GM19468 (cell line): ENCODE data around the gene ZNF805.
"Not testable (repeated sequence)": the region's sequence is repeated elsewhere in the genome, so short reads cannot be mapped to it uniquely, and the experiment has no call there.

Experiments
- ATAC-seq: cut with Tn5 transposase; IDR thresholded peaks from one replicate; pipeline ENCODE4 v1.9.1; 2021; ENCODE audit warnings: mild to moderate bottlenecking, moderate library complexity, moderate number of reproducible peaks; ENCODE audit not compliant: unreplicated experiment; ENCODE audit errors: extremely low read depth

ZNF805 gene

GRCh38 chr19:57263244-57263741 lies 22.9 kb downstream of the ZNF805 start:
- ATAC-seq: no peak

DNA sequence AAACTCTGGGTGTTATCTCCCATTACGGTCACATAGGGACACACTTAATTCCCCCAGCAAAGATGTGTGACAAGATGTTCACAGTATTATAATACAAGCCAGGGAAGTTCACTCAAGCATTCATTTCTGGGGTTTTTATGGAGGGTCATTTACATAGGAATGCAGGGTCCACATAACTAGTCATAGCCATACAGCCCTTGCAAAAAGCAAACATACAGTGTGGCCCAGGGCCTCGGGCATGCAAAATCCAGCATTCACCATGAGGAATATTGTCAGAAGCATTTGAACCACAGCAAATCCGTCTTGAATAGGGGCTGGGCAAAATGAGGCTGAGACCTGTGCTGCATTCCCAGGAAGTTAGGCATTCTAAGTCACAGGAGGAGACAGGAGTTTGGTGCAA lies 26.9 kb downstream of the ZNF805 start:
- ATAC-seq: no peak

- no peak for ATAC-seq
Observed at GRCh38 chr19:57269515-57270250, 29.3 kb downstream of the ZNF805 start.

DNA sequence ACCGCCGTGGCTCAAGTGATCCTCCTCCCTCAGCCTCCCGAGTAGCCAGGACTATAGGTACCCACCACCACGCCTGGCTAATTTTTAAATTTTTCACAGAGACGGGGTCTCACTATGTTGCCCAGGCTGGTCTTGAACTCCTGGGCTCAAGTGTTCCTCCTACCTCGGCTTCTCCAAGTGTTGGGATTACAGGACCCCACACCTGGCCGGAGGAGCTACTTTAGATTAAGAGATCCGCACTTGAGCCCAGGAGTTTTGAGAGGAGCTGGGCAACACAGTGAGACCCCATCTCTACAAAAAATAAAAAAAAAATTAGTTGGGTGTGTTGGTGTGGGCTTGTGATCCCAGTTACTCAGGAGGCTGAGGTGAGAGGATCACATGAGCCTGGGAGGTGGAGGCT lies 30.8 kb downstream of the ZNF805 start:
- ATAC-seq: no peak

- ATAC-seq: no peak
Observed at GRCh38 chr19:57273014-57273413, 32.6 kb downstream of the ZNF805 start.

DNA sequence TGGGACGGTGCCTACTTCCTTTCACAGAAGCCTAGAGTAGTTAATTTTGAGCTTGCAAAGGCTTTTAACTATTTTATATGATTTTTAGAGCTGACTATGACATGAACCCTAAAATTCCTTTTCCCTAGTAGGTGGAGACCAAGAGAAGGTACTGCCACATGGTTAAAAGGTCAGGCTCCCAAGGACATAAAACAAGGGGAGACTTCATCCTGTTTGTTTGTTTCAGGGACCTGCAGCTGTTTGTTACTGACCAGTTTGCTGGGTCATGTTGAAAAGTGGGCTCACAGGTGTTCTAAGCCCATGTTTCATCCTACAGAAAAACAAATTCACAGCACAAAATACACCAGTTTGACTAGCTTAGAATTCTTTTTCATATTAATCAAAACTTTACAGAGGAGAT lies 36.0 kb downstream of the ZNF805 start:
- ATAC-seq: no peak

GRCh38 chr19:57278481-57278880 lies 38.0 kb downstream of the ZNF805 start:
- ATAC-seq: not testable (repeated sequence)

DNA sequence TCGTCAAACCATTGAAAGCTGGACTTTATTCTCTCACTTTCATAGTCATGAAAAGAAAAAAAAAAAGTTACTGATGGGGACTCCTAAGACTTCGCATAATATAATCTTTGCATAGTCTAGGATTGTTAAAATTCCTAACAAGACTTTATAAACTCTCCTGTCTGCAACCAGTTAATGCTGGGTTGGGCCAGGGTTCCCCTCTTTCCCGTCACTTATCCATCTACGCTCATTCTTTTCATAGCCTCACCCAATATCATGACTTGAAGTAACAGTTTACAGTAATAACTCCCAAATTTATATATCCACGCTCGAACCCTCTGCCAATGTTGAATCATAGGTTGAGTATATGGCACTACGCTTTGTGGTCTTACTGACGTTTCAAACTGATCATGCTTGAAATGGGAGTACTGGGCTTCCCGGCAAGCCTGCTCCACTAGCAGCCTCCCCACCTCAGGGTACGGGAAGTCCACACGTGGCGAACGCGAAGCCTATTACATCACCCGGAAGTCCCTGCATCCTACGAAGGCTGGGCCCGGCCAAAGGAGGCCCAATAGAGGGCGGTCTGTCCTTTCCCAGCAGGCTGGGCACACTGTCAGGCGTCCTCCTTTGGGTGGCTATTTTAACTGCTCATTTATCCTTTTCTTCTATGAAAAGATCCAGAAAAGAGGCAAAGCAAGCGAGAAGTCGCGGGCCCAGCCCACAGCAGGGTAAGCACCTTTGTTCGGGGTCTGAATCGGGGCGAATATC lies 39.2 kb downstream of the ZNF805 start:
- ATAC-seq: peak; percentile 73

GRCh38 chr19:57280165-57280961 lies 39.9 kb downstream of the ZNF805 start, which contains the start of gene ZNF460:
TSS of gene ZNF460 (plus strand) at chr19:57280485. CDS start at chr19:57280807, 322 bp downstream.
- ATAC-seq: peak; percentile 65

DNA sequence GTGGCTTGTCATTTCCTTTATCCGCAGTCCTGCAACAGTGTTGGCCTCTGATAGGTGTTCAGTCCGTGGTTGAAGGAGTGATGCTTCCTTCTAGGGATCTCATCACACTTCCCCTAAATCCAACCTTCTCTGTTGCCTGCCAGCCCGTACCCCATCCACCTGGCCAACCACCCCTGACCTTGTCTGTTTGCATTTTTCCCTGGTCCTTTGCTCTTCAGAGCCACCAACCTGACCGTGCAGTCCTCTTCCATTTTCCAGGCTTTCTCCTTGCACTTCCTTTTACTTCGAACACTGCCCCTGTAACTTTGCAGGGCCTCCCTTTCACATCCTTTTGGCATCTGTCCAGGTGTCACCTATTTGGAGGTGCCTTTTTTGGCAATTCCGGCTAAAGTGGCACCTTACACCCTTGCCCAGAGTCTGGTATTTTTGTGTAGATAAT lies 40.5 kb downstream of the ZNF805 start:
- no peak for ATAC-seq

DNA sequence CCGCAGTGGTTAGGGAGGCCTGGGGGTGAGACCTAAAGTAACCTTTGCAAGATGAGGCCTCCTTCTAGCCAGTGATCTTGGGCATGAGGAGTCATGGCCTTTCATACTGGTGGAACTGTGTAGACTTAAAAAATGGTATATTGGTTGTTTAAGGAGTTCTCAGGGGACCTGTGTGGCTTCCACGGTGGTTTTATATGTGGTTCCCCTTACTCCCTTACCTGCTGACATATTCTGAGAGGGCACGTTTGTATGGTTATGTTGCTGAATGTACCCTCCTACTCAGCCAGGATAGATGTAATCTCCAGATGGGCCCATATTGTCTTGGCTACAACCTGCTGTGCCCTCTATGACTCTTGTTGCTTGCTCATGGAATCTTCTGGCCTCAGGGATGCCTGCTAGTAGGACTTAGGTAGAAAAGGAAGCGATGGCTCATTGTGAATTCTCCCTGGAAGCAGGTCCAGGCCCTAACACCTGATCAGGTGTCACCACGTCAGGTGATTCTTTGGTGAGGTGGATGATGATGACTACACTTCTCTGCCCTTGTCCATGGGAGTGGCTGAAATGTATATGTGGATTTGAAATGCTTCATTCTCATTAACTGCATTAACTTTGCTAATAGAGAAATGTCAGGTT lies 41.7 kb downstream of the ZNF805 start:
- no peak for ATAC-seq

DNA sequence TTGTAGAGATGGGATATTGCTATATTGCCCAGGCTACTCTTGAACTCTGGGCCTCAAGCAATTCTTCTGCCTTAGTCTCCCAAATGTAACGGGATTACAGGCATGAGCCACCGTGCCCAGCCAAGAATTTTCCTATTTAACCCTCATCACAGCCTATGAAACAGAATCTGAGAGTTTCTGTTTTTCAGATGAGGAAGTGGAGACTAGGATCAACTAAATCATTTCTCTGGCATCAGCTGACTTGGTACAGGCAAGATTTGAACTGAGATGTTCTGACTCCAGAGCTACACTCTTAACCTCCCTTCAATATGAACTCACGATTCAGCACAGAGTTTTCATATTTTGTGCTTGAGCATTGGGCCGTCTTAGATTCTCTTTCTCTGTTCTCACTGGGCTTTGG lies 47.9 kb downstream of the ZNF805 start:
- ATAC-seq: no peak

DNA sequence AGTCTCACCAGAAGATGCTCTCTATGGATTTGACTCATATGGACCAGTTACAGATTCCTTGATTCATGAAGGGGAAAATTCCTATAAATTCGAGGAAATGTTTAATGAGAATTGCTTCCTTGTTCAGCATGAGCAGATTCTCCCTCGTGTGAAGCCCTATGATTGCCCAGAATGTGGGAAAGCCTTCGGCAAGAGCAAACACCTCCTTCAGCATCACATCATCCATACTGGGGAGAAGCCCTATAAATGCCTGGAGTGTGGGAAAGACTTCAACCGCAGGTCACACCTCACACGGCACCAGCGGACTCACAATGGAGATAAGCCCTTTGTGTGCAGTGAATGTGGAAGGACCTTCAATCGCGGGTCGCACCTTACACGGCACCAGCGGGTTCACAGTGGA lies 50.5 kb downstream of the ZNF805 start:
- ATAC-seq: no peak

GRCh38 chr19:57292547-57292946 lies 52.1 kb downstream of the ZNF805 start:
- no peak for ATAC-seq

DNA sequence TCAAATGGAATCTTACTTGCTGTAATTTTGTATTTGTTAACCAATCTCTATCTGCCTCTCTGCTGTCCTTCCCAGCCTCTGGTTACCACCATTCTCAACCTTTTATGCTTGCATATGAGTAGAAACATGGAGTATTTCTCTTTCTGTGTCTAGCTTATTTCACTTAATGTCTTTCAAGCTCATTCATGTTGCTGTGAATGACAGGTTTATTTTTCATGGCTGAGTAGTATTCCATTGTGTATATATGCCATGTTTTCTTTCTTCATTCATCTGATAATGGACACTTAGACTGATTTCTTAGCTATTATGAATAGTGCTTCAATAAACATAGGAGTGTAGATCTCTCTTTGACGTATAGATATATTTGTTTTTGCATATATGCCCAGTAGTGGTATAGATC lies 53.3 kb downstream of the ZNF805 start:
- no peak for ATAC-seq

GRCh38 chr19:57302020-57302465 lies 61.6 kb downstream of the ZNF805 start:
- ATAC-seq: no peak

DNA sequence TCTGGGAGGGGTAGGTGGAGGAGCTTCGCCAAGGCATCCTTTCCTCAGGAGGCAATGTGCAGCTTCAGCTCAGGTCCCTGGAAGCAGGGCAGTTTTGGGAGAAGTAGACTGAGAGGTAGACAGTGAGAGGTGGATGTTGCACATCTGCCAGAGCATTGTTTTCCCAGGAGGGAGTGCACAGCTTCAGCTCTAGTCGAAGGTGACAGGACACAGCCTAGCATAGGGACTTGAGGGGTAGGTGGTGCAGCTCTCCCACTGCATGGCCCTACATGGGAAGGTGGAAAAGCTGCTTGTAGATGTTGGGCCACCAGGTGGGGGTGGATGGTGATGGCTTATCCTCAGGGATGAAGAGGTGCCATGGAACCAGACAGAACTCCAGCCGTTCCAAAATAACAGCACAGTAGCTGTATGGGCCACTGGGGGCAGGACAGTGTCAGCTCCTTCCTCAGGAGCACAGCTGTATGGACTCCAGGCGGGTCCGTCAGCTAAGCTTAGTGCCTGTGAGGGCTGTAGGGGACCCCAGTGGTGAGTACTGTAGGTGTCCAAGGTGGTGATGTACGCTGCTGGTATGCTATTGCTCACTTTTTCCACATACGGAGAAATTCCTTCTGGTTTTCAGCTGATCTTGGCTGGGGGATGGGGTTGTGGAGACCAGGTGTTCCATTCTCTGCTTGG lies 62.4 kb downstream of the ZNF805 start:
- no peak for ATAC-seq
